Esophagus muscularis mucosa (tissue), 4 donors: ENCODE data around the gene PJA1. TPM values are rescaled to one million over a fixed set of nuclear protein-coding genes. Genes with fewer than 3 reads are reported as not detected.

Experiments used
- DNase-seq: peaks from one replicate; pipeline ENCODE4 v3.0.0-alpha.2; 2017; ENCODE audit errors: extremely low spot score
- H3K27ac ChIP-seq, 4 donors: fragments of 200-600 bp; sonication (generic); replicated peaks in 1 of 4; 1 replicate in 3 of 4; 2 replicates in 1 of 4; pipeline ENCODE4 v1.5.1; 2016 to 2019; ENCODE audit warnings: mild to moderate bottlenecking in 1 of 4
- H3K27me3 ChIP-seq, 4 donors: fragments of 200-600 bp; sonication (generic); one replicate each; pipeline versions ENCODE4 v1.5.1 to v1.6.0; 2016 to 2019
- H3K36me3 ChIP-seq, 4 donors: fragments of 200-600 bp; sonication (generic); one replicate each; pipeline ENCODE4 v1.5.1; 2016 to 2019
- H3K4me1 ChIP-seq, 4 donors: fragments of 200-600 bp; sonication (generic); one replicate each; pipeline ENCODE4 v1.5.1; 2016 to 2019
- H3K4me3 ChIP-seq, 4 donors: fragments of 200-600 bp; sonication (generic); 1 replicate in 2 of 4; 2 replicates in 2 of 4; pipeline ENCODE4 v1.5.1; 2016 to 2019; ENCODE audit warnings: mild to moderate bottlenecking in 4 of 4, moderate library complexity in 1 of 4
- H3K9me3 ChIP-seq, 4 donors: fragments of 200-600 bp; sonication (generic); 1 replicate in 3 of 4; 2 replicates in 1 of 4; pipeline ENCODE4 v1.5.1; 2016 to 2019
- EP300 ChIP-seq: sonication (generic); formaldehyde crosslinking; IDR thresholded peaks from one replicate; pipeline ENCODE4 v1.6.1; 2017; ENCODE audit warnings: antibody characterized with exemption
- POLR2A ChIP-seq: fragments of 450-650 bp; IDR thresholded peaks from one replicate; pipeline ENCODE4 v1.6.1; 2017; ENCODE audit warnings: antibody characterized with exemption, moderate library complexity, mild to moderate bottlenecking, low read depth
- POLR2AphosphoS5 ChIP-seq, 2 donors: sonication (generic); formaldehyde crosslinking; IDR thresholded peaks; one replicate each; pipeline ENCODE4 v1.6.1; 2017; ENCODE audit warnings: antibody characterized with exemption in 2 of 2
- WGBS: methylation state at CpG from one replicate; pipeline ENCODE4 v1.1.5; 2018; 5-methylcytosine and 5-hydroxymethylcytosine counted together
- intact Hi-C: fragments of 100-400 bp; cut with DNase I; formaldehyde crosslinking; loops from one replicate; pipeline ENCODE4 v1.15.1; 2023
- total RNA-seq, 4 donors: library from RNA; depleted of rRNA; stranded (reverse); fragments of >200 nt; gene quantifications; one replicate each; pipeline versions ENCODE4 v1.1.0 to v1.2.1, GENCODE V29; 2016
- TF ChIP-seq, protein P1 (sequence below), 3 experiments: fragments of 200-600 bp in 2 of 3; fragments of 450-650 bp in 1 of 3; sonication (generic) in 2 of 3; IDR thresholded peaks; one replicate each; pipeline ENCODE4 v1.5.1; 2017 to 2019; ENCODE audit warnings: antibody characterized with exemption in 3 of 3, mild to moderate bottlenecking in 2 of 3, moderate library complexity in 1 of 3

The PJA1 gene
- total RNA-seq, 4 donors from 2014 or later: 17.0 to 25.9 (median 20.6) TPM

DNA sequence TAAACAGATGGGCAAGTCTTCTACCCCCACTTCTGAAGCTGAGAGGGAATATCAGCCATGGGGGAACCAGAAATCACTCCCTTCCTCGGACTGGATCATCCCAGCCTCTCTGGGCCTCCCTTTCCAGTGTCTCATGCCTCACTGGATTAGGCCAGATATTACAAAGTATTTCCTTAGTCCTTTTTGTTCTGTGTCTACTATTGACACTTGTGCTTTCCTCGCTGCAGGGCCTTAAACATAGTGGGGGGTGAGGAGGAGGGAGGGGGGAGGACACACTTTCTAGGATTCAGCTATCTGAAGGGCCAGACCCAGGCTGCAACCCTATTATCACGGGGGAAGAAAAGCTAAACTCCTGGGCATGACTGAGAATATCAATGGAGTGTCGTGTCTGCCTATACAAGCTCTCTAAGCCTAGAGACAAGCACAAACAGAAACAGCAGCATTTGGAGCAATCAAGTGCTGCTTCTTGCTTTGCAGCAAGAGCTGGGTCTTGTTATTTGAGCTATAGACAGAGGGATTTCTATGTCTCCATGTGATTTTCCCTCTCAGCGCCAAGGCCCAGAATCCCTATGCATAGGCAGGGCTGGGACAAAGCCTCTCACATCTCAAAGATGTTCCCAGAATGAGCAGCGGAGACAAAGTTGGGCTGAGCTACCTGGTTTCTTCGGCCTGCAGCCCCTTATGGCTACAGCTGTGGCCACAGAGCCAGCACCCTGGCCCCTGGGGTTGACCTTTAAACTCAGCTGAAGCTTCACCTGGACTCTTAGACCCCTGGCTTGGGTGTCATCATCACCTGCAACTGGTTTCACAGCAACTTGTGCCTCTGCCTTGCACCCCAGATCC lies 20.2 kb downstream of the PJA1 start:
- 69% methylated on average over 7 of the region's 7 CpGs for WGBS
- Histone ChIP-seq H3K36me3 (no peaks in the 10 kb centered on the region), H3K4me3 (no peak overlapping the region), H3K9me3 (no peaks in the 10 kb centered on the region), H3K27ac (no peak overlapping the region), H3K4me1 (peaks cover 0 to 3% (median 0%) of the 10 kb centered on the region in 4 donors), H3K27me3 (no peaks in the 10 kb centered on the region)
- no peak for TF ChIP-seq POLR2AphosphoS5 (IDR thresholded peaks at IDR 0.05)
- no peak for TF ChIP-seq EP300
- TF ChIP-seq POLR2A: no peak
- TF ChIP-seq, protein P1, sequence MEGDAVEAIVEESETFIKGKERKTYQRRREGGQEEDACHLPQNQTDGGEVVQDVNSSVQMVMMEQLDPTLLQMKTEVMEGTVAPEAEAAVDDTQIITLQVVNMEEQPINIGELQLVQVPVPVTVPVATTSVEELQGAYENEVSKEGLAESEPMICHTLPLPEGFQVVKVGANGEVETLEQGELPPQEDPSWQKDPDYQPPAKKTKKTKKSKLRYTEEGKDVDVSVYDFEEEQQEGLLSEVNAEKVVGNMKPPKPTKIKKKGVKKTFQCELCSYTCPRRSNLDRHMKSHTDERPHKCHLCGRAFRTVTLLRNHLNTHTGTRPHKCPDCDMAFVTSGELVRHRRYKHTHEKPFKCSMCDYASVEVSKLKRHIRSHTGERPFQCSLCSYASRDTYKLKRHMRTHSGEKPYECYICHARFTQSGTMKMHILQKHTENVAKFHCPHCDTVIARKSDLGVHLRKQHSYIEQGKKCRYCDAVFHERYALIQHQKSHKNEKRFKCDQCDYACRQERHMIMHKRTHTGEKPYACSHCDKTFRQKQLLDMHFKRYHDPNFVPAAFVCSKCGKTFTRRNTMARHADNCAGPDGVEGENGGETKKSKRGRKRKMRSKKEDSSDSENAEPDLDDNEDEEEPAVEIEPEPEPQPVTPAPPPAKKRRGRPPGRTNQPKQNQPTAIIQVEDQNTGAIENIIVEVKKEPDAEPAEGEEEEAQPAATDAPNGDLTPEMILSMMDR (IDR thresholded peaks at IDR 0.05): no peak
- intact Hi-C loops: no loop called here
- DNase-seq: no peak

DNA sequence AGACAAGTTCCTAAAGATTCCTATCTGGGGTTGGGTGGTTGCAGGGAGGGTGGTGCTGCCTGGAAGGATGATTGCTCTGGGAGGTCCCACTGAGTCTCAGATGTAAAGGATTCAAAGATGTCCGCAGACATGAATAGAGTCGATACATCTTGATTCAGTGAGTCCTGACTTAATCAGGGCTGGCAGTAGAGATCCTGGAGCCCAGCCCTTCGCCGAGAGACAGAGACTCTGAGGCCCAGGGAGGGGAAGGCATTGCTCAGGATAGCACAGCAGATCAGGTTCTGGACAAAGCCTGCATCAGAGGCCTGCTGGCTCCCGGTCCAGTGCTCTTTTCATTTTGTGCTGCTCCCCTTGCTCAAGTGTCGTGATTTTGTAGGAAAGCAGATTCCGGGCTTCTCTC lies 21.7 kb downstream of the PJA1 start:
- Histone ChIP-seq H3K36me3 (no peaks in the 10 kb centered on the region), H3K4me3 (no peak overlapping the region), H3K4me1 (no peaks in the 10 kb centered on the region), H3K27me3 (no peaks in the 10 kb centered on the region), H3K27ac (no peak overlapping the region), H3K9me3 (no peaks in the 10 kb centered on the region)
- DNase-seq: no peak
- intact Hi-C loops: no loop called here
- TF ChIP-seq EP300 (no peak), POLR2A (no peak), POLR2AphosphoS5 (IDR thresholded peaks at IDR 0.05) (no peak)
- TF ChIP-seq, protein P1 (IDR thresholded peaks at IDR 0.05): no peak
- WGBS: 91% methylated on average over 7 of the region's 7 CpGs

DNA sequence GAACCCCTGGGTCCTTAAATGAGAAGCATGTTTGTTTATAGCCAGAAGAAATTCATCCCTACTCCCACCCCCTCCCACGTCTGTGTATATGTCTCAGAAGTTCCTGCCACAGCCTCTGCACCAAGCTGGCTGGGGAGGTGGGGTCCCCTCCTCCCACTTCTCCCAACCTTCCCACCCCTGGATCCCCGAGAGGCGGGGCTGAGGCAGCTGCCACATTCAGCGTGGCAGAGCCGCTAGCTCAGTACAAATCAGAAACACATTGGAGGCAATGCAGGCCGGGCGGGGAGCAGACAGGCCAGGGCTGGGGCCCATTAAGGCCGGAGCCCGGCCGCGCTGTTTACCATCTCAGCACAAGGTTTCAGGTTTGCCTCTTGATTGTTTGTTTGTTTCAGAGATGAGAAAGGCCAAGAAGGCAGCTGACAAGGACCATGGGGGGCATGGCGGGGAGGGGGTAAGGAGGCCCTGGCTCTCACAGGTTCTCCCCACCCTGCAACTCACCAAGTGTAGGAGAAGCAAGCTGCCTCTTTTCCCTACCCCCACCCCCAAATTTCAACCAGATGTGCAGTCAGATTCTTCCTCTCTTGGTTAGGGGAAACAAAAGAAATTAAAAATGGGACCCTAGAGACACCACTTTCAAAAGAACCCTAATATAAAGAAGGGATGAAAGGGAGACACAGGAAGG lies 22.3 kb downstream of the PJA1 start:
- 81% methylated on average over 12 of the region's 12 CpGs for WGBS

DNA sequence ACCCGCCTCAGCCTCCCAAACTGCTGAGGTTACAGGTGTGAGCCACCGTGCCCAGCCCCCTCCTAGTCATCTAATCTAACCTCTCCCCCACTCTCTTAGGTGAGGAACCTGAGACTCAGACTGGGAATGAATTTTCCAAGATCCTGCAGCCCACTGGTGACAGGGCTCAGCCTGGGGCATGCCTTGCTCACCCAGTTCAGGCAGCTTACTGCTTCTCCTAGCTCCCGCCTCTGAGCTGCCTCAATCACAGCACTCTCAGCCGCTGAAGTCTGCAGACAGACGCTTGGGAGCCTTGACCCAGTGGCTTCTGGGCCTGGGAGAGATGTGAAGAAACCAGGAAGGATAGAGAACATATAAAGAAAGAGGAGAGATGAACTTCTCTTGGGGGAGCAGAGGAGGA lies 24.4 kb downstream of the PJA1 start:
- no peak for DNase-seq
- TF ChIP-seq, protein P1 (IDR thresholded peaks at IDR 0.05): no peak
- TF ChIP-seq POLR2AphosphoS5 (IDR thresholded peaks at IDR 0.05) (no peak), EP300 (no peak), POLR2A (no peak)
- Histone ChIP-seq H3K27me3 (no peaks in the 10 kb centered on the region), H3K36me3 (no peaks in the 10 kb centered on the region), H3K4me1 (peaks cover 0 to 16% (median 15%) of the 10 kb centered on the region in 4 donors), H3K27ac (no peak overlapping the region), H3K4me3 (no peak overlapping the region), H3K9me3 (no peaks in the 10 kb centered on the region)
- intact Hi-C loops: no loop called here
- WGBS: 77% methylated on average over 5 of the region's 5 CpGs

More for the DNA sequence above, 22.3 kb downstream of the PJA1 start:
- no peak for DNase-seq
- Histone ChIP-seq H3K9me3 (no peaks in the 10 kb centered on the region), H3K27ac (no peak overlapping the region), H3K4me1 (no peaks in the 10 kb centered on the region), H3K4me3 (no peak overlapping the region), H3K36me3 (no peaks in the 10 kb centered on the region), H3K27me3 (no peaks in the 10 kb centered on the region)
- TF ChIP-seq, protein P1 (IDR thresholded peaks at IDR 0.05): no peak
- TF ChIP-seq POLR2AphosphoS5 (IDR thresholded peaks at IDR 0.05): no peak
- intact Hi-C loops: no loop called here
